OCI-LY3 (cell line): ENCODE results near the gene APOL5.
"Not testable (repeated sequence)": the region's sequence is repeated elsewhere in the genome, so short reads cannot be mapped to it uniquely, and the experiment has no call there.

Experiments used
- H2AFZ ChIP-seq: fragments of 200-600, 300-600 bp; shearing (Covaris generic); 2 replicates; pipeline ENCODE4 v1.6.0; 2014; ENCODE audit warnings: antibody characterized with exemption, low read depth, low read length
- H3K27ac ChIP-seq: fragments of 200-600, 300-600 bp; sonication (generic); 2 replicates; pipeline ENCODE4 v1.5.1; 2014; ENCODE audit warnings: mild to moderate bottlenecking, low read length, moderate library complexity, mixed read lengths
- H3K27me3 ChIP-seq: fragments of 200-600, 300-600 bp; sonication (generic); 2 replicates; pipeline ENCODE4 v1.6.1; 2014; ENCODE audit warnings: low read depth, low read length, mixed read lengths
- H3K36me3 ChIP-seq: fragments of 200-600, 300-600 bp; sonication (generic); replicated peaks from 2 replicates; pipeline ENCODE3; 2014; ENCODE audit warnings: low read depth, low read length, mixed read lengths
- H3K4me1 ChIP-seq: fragments of 300-600, 200-600 bp; sonication (generic); 2 replicates; pipeline ENCODE4 v1.6.1; 2014; ENCODE audit warnings: low read length, mixed read lengths
- H3K4me2 ChIP-seq: fragments of 200-600, 300-600 bp; sonication (generic); 2 replicates; pipeline ENCODE4 v1.6.1; 2014; ENCODE audit warnings: low read length, mixed read lengths
- H3K4me3 ChIP-seq: fragments of 300-600, 200-600 bp; sonication (generic); 2 replicates; pipeline ENCODE4 v1.5.1; 2014; ENCODE audit warnings: antibody characterized with exemption, mild to moderate bottlenecking, low read length, moderate library complexity
- H3K79me2 ChIP-seq: fragments of 300-600, 200-600 bp; shearing (Covaris generic); 2 replicates; pipeline ENCODE4 v1.6.1; 2014; ENCODE audit warnings: mild to moderate bottlenecking, low read length, mixed read lengths
- H3K9ac ChIP-seq: fragments of 300-600, 200-600 bp; shearing (Covaris generic); 2 replicates; pipeline ENCODE4 v1.6.0; 2014; ENCODE audit warnings: mild to moderate bottlenecking, low read length, moderate library complexity
- H3K9me3 ChIP-seq: fragments of 200-600, 300-600 bp; shearing (Covaris generic); 2 replicates; pipeline ENCODE4 v1.6.1; 2014; ENCODE audit warnings: low read length, mixed read lengths; ENCODE audit not compliant: insufficient read depth
- H4K20me1 ChIP-seq: fragments of 200-600, 300-600 bp; sonication (generic); 2 replicates; pipeline ENCODE4 v1.6.1; 2016; ENCODE audit warnings: low read length, mixed read lengths; ENCODE audit not compliant: insufficient read depth
- CTCF ChIP-seq: fragments of 200-600, 300-600 bp; sonication (generic); IDR thresholded peaks from 2 replicates; pipeline ENCODE4 v1.5.1; 2014; ENCODE audit warnings: antibody characterized with exemption, low read length, low read depth
- EZH2phosphoT487 ChIP-seq: fragments of 200-600 bp; shearing (Covaris generic); IDR thresholded peaks from 2 replicates; pipeline ENCODE4 v1.6.1; 2018; ENCODE audit warnings: antibody characterized with exemption, mixed run types, low read depth

The APOL5 gene

GRCh38 chr22:35697142-35697541, 20.5 kb upstream of the APOL5 start:
- H3K4me1 ChIP-seq: no peaks in the 10 kb centered on the region
- TF ChIP-seq EZH2phosphoT487 (no peak), CTCF (no peak)
- H3K27me3 ChIP-seq: no peaks in the 10 kb centered on the region
- H3K9me3 ChIP-seq: no peaks in the 10 kb centered on the region
- H3K4me2 ChIP-seq: no peak overlapping the region
- no peaks in the 10 kb centered on the region for H3K36me3 ChIP-seq
- no peak overlapping the region for H3K27ac ChIP-seq
- no peak overlapping the region for H3K9ac ChIP-seq
- no peak overlapping the region for H3K4me3 ChIP-seq
- H2AFZ ChIP-seq: no peak overlapping the region
- no peaks in the 10 kb centered on the region for H3K79me2 ChIP-seq
- H4K20me1 ChIP-seq: no peaks in the 10 kb centered on the region

- H3K27ac ChIP-seq, H3K4me2 ChIP-seq, H3K9me3 ChIP-seq: not testable (repeated sequence)
These were observed 17.8 kb upstream of the APOL5 start for GRCh38 chr22:35699852-35700251.

GRCh38 chr22:35703861-35704584, 13.6 kb upstream of the APOL5 start:
- H3K4me1 ChIP-seq: no peaks in the 10 kb centered on the region
- TF ChIP-seq CTCF (no peak), EZH2phosphoT487 (no peak)

More at GRCh38 chr22:35699852-35700251, 17.8 kb upstream of the APOL5 start:
- not testable (repeated sequence) for H4K20me1 ChIP-seq, H2AFZ ChIP-seq, H3K79me2 ChIP-seq, H3K36me3 ChIP-seq, H3K9ac ChIP-seq, H3K4me3 ChIP-seq, H3K4me1 ChIP-seq, H3K27me3 ChIP-seq

GRCh38 chr22:35705141-35705540, 12.5 kb upstream of the APOL5 start:
- H2AFZ ChIP-seq: no peak overlapping the region
- no peaks in the 10 kb centered on the region for H4K20me1 ChIP-seq
- peaks cover 10% of the 10 kb centered on the region; the same call in 1 of the 2 replicates for H3K27me3 ChIP-seq
- no peaks in the 10 kb centered on the region for H3K4me1 ChIP-seq
- no peaks in the 10 kb centered on the region for H3K36me3 ChIP-seq
- TF ChIP-seq CTCF (no peak), EZH2phosphoT487 (no peak)
- no peak overlapping the region for H3K27ac ChIP-seq
- H3K9me3 ChIP-seq: no peaks in the 10 kb centered on the region
- no peaks in the 10 kb centered on the region for H3K79me2 ChIP-seq
- H3K9ac ChIP-seq: no peak overlapping the region
- H3K4me2 ChIP-seq: no peak overlapping the region
- no peak overlapping the region for H3K4me3 ChIP-seq

More at GRCh38 chr22:35703861-35704584, 13.6 kb upstream of the APOL5 start:
- Histone ChIP-seq H4K20me1 (no peaks in the 10 kb centered on the region), H3K36me3 (no peaks in the 10 kb centered on the region), H3K4me3 (no peak overlapping the region), H2AFZ (no peak overlapping the region), H3K27me3 (peaks cover 8% of the 10 kb centered on the region; the same call in 1 of the 2 replicates), H3K4me2 (no peak overlapping the region), H3K79me2 (no peaks in the 10 kb centered on the region), H3K27ac (no peak overlapping the region), H3K9ac (no peak overlapping the region), H3K9me3 (no peaks in the 10 kb centered on the region)
